OCI-LY1 (cell line): ENCODE measurements around the gene PPM1F.

Experiments
- H2AFZ ChIP-seq: fragments of 200-600 bp; sonication (generic), shearing (Covaris generic); 2 replicates; pipeline ENCODE4 v1.6.0; 2014; ENCODE audit warnings: antibody characterized with exemption, mild to moderate bottlenecking, low read length
- H3F3A ChIP-seq: fragments of 200-600 bp; sonication (generic), shearing (Covaris generic); 2 replicates; pipeline ENCODE4 v1.6.0; 2014; ENCODE audit warnings: mild to moderate bottlenecking, antibody characterized with exemption, low read length, moderate library complexity; ENCODE audit not compliant: insufficient read depth
- H3K27ac ChIP-seq: fragments of 200-600 bp; sonication (generic); 2 replicates; pipeline ENCODE4 v1.5.1; 2014; ENCODE audit warnings: low read length, mixed run types, mild to moderate bottlenecking, low read depth; ENCODE audit not compliant: poor library complexity, severe bottlenecking
- H3K27me3 ChIP-seq: fragments of 200-600 bp; sonication (generic); 2 replicates; pipeline ENCODE4 v1.6.0; 2014; ENCODE audit warnings: antibody characterized with exemption, mild to moderate bottlenecking, low read length, moderate library complexity; ENCODE audit not compliant: insufficient read depth
- H3K36me3 ChIP-seq: fragments of 200-600 bp; sonication (generic); 2 replicates; pipeline ENCODE4 v1.6.1; 2014; ENCODE audit warnings: mild to moderate bottlenecking, antibody characterized with exemption, low read length, moderate library complexity, mixed read lengths; ENCODE audit not compliant: insufficient read depth
- H3K4me1 ChIP-seq: fragments of 200-600 bp; sonication (generic); 2 replicates; pipeline ENCODE4 v1.5.1; 2014; ENCODE audit warnings: mild to moderate bottlenecking, low read length, moderate library complexity; ENCODE audit not compliant: insufficient read depth, severe bottlenecking
- H3K4me2 ChIP-seq: fragments of 200-600 bp; sonication (generic), shearing (Covaris generic); 2 replicates; pipeline ENCODE4 v1.6.1; 2014; ENCODE audit warnings: low read length
- H3K4me3 ChIP-seq: fragments of 200-600 bp; sonication (generic); 2 replicates; pipeline ENCODE4 v1.5.1; 2014; ENCODE audit warnings: low read length, low read depth, mild to moderate bottlenecking, mixed read lengths; ENCODE audit not compliant: poor library complexity, severe bottlenecking
- H3K79me2 ChIP-seq: fragments of 200-600 bp; shearing (Covaris generic); 2 replicates; pipeline ENCODE4 v1.6.1; 2016; ENCODE audit warnings: mixed run types, low read length, mixed read lengths; ENCODE audit not compliant: insufficient read depth
- H3K9ac ChIP-seq: fragments of 200-600 bp; sonication (generic), shearing (Covaris generic); 2 replicates; pipeline ENCODE4 v1.6.1; 2014; ENCODE audit warnings: mild to moderate bottlenecking, low read length, mixed read lengths
- H3K9me2 ChIP-seq: fragments of 200-600 bp; sonication (generic), shearing (Covaris generic); 2 replicates; pipeline ENCODE4 v1.6.1; 2014; ENCODE audit warnings: low read depth, mild to moderate bottlenecking, low read length, mixed read lengths
- H3K9me3 ChIP-seq: fragments of 200-600 bp; shearing (Covaris generic); 2 replicates; pipeline ENCODE4 v1.6.1; 2014; ENCODE audit warnings: low read length, mixed read lengths
- H4K20me1 ChIP-seq: fragments of 200-600 bp; sonication (generic), shearing (Covaris generic); 2 replicates; pipeline ENCODE4 v1.6.0; 2016; ENCODE audit warnings: mild to moderate bottlenecking, low read length; ENCODE audit not compliant: insufficient read depth
- EZH2 ChIP-seq: fragments of 200-600 bp; sonication (generic), shearing (Covaris generic); IDR thresholded peaks from 2 replicates; pipeline ENCODE4 v1.8.0; 2017; ENCODE audit warnings: borderline replicate concordance, mixed run types, mild to moderate bottlenecking, antibody characterized with exemption, low read length, moderate library complexity, mixed read lengths
- TF ChIP-seq, protein P1 (sequence below): fragments of 200-600 bp; sonication (generic), shearing (Covaris generic); IDR thresholded peaks from 2 replicates; pipeline ENCODE4 v1.5.1; 2017; ENCODE audit warnings: mild to moderate bottlenecking, antibody characterized with exemption, low read length, moderate library complexity, mixed read lengths

The PPM1F gene

DNA sequence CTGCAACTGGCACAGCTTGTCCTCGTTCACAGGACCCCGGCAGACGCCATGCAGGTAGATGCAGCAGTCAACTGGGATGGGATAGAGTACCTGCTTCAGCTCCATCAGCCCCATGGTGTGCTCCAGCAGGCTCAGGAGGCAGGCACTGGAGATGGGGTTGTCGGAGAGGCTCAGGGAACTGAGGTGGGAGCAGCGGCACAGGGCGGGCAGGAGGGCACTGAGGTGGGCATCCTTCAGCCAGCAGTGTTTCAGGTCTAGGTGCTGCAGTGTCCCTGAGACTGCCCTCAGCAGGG lies 38.6 kb upstream of the PPM1F start:
- no peak overlapping the region for H2AFZ ChIP-seq
- no peaks in the 10 kb centered on the region for H3K27me3 ChIP-seq

DNA sequence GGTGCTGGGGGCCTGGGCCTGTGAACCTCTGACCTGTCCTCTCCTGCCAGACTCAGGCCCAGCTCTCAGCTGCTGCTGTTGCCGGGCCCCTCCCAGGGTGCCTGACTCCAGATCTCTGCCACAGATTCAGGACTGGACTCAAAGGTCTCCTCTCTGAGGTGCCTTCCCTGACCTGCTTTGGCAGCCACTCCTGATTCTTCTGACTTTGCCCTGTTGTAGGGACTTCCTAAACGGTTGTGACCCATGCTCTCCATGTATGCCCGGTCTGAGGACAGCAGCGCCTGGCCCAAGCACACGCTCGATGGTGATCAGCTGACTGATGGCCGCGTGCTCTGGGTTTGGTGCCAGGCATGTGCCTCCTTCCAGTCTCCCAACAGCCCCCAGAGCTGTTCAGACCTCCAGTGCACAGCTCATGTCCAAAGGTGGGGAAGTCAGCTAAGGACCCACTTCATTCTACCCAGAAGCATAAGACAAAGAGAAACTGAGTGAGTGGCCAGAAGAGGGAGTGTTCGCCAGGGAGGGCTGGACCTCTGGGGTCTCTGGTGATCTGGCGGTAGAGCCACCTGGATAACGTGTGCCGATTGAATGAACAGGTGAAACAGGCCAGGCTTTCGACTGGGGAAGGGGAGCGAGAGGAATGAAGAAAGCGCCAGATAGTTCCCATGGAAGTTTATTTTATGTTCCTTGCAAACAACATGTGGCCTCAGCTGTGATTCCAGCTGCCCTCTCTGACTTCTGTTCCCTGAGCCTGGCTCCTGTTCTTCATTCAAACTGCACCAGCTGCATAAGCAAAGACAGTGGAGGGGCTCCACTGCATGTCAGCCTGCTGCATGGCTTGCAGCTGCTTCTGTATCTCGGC lies 38.0 kb upstream of the PPM1F start:
- Histone ChIP-seq H3K4me2 (no peak overlapping the region), H2AFZ (no peak overlapping the region), H3K36me3 (peaks cover 57% of the 10 kb centered on the region), H3K27ac (no peak overlapping the region), H3K4me1 (no peaks in the 10 kb centered on the region), H3K9ac (no peak overlapping the region), H3K4me3 (no peak overlapping the region), H4K20me1 (no peaks in the 10 kb centered on the region), H3K27me3 (no peaks in the 10 kb centered on the region), H3F3A (no peaks in the 10 kb centered on the region), H3K79me2 (no peaks in the 10 kb centered on the region), H3K9me3 (no peaks in the 10 kb centered on the region), H3K9me2 (no peaks in the 10 kb centered on the region)
- TF ChIP-seq EZH2, result no peak
- TF ChIP-seq, protein P1, sequence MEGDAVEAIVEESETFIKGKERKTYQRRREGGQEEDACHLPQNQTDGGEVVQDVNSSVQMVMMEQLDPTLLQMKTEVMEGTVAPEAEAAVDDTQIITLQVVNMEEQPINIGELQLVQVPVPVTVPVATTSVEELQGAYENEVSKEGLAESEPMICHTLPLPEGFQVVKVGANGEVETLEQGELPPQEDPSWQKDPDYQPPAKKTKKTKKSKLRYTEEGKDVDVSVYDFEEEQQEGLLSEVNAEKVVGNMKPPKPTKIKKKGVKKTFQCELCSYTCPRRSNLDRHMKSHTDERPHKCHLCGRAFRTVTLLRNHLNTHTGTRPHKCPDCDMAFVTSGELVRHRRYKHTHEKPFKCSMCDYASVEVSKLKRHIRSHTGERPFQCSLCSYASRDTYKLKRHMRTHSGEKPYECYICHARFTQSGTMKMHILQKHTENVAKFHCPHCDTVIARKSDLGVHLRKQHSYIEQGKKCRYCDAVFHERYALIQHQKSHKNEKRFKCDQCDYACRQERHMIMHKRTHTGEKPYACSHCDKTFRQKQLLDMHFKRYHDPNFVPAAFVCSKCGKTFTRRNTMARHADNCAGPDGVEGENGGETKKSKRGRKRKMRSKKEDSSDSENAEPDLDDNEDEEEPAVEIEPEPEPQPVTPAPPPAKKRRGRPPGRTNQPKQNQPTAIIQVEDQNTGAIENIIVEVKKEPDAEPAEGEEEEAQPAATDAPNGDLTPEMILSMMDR, result no peak

More for the DNA sequence above, 38.6 kb upstream of the PPM1F start:
- no peak overlapping the region for H3K27ac ChIP-seq
- H3K9me2 ChIP-seq, result no peaks in the 10 kb centered on the region
- H3K79me2 ChIP-seq, result no peaks in the 10 kb centered on the region
- TF ChIP-seq, protein P1, result no peak
- no peak for TF ChIP-seq EZH2
- no peaks in the 10 kb centered on the region for H3K4me1 ChIP-seq
- H3K9me3 ChIP-seq, result no peaks in the 10 kb centered on the region
- H3F3A ChIP-seq, result no peaks in the 10 kb centered on the region
- no peaks in the 10 kb centered on the region for H4K20me1 ChIP-seq
- H3K36me3 ChIP-seq, result peaks cover 57% of the 10 kb centered on the region
- H3K9ac ChIP-seq, result no peak overlapping the region
- H3K4me2 ChIP-seq, result no peak overlapping the region
- no peak overlapping the region for H3K4me3 ChIP-seq

DNA sequence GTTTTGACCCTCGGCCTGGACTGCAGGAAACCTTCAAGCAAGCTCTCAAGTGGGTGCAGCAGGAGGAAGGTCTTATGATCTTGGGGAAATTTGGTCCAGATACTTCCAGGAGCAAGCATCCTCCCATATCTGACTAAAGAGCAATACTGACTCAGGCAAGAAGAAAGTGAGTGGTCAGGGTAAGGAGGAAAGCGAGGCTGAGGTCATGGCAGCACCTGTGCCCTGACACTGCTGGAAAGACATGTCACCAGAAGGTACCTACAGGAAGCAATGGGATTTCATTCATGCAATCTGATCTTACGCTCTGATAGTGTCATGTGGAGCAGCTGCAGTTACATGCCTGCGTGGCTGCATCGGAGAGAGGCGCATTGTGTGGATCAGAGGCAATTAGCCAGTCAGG lies 36.4 kb upstream of the PPM1F start:
- H3K79me2 ChIP-seq, result no peaks in the 10 kb centered on the region
- no peaks in the 10 kb centered on the region for H4K20me1 ChIP-seq
- H3K4me1 ChIP-seq, result no peaks in the 10 kb centered on the region
- no peak overlapping the region for H3K4me2 ChIP-seq
- H3F3A ChIP-seq, result no peaks in the 10 kb centered on the region
- H3K4me3 ChIP-seq, result no peak overlapping the region
- no peaks in the 10 kb centered on the region for H3K27me3 ChIP-seq
- H3K9me3 ChIP-seq, result no peaks in the 10 kb centered on the region
- H3K27ac ChIP-seq, result no peak overlapping the region
- TF ChIP-seq, protein P1, result no peak
- no peak for TF ChIP-seq EZH2
- H3K36me3 ChIP-seq, result peaks cover 46% of the 10 kb centered on the region
- H2AFZ ChIP-seq, result no peak overlapping the region
- no peaks in the 10 kb centered on the region for H3K9me2 ChIP-seq
- H3K9ac ChIP-seq, result no peak overlapping the region
